ENCODE measurements around the gene MTERF2.
A peak's percentile ranks its signal among the peaks of the same experiment; 100 is the strongest.
"Not testable (repeated sequence)": the region's sequence is repeated elsewhere in the genome, so short reads cannot be mapped to it uniquely, and the experiment has no call there.

Gene MTERF2
- total RNA-seq, result 1.2 to 6.1 (median 3.6) reads per million in 18 experiments

- peak; percentile 88 to 92 for DNase-seq
These were observed at the start of gene MTERF2 for GRCh38 chr12:106986625-106987389. Gene MTERF2, minus strand, starts transcription at chr12:106987146. Its CDS starts 8,432 bp downstream, at chr12:106978714.

- peak; percentile 10 to 24 for DNase-seq
These were observed 48.8 kb upstream of the MTERF2 start for GRCh38 chr12:107035733-107036132.

GRCh38 chr12:107033758-107034739 lies 47.1 kb upstream of the MTERF2 start:
- DNase-seq, result no peak

GRCh38 chr12:107032266-107032665 lies 45.3 kb upstream of the MTERF2 start:
- no peak for DNase-seq

GRCh38 chr12:107031061-107031460 lies 44.1 kb upstream of the MTERF2 start:
- DNase-seq, result no peak

- DNase-seq, result no peak
These were observed 42.1 kb upstream of the MTERF2 start for GRCh38 chr12:107029081-107029480.

GRCh38 chr12:107027636-107028053 lies 40.7 kb upstream of the MTERF2 start:
- DNase-seq, result peak; percentile 24 to 31

GRCh38 chr12:107026806-107027635 lies 40.1 kb upstream of the MTERF2 start:
- no peak for DNase-seq

- not testable (repeated sequence) for DNase-seq
These were observed 39.4 kb upstream of the MTERF2 start for GRCh38 chr12:107026356-107026755.

GRCh38 chr12:107025671-107026070 lies 38.7 kb upstream of the MTERF2 start:
- DNase-seq, result no peak

GRCh38 chr12:107019546-107019945 lies 32.6 kb upstream of the MTERF2 start:
- DNase-seq, result no peak

- DNase-seq, result no peak
These were observed 30.1 kb upstream of the MTERF2 start for GRCh38 chr12:107017042-107017441.

GRCh38 chr12:107014055-107014454 lies 27.1 kb upstream of the MTERF2 start:
- DNase-seq, result no peak

- no peak for DNase-seq
These were observed 25.9 kb upstream of the MTERF2 start for GRCh38 chr12:107012736-107013425.

GRCh38 chr12:107011519-107011918 lies 24.6 kb upstream of the MTERF2 start:
- no peak for DNase-seq

GRCh38 chr12:107007411-107007810 lies 20.5 kb upstream of the MTERF2 start:
- DNase-seq, result peak; percentile 46 to 51

- DNase-seq, result peak; percentile 16 to 19
These were observed 15.7 kb upstream of the MTERF2 start for GRCh38 chr12:107002665-107003064.

- no peak for DNase-seq
These were observed 12.5 kb upstream of the MTERF2 start for GRCh38 chr12:106999446-106999845.

GRCh38 chr12:106997916-106998315 lies 11.0 kb upstream of the MTERF2 start:
- DNase-seq, result no peak

GRCh38 chr12:106996102-106996501 lies 9.2 kb upstream of the MTERF2 start:
- DNase-seq, result not testable (repeated sequence)

GRCh38 chr12:106994579-106995220 lies 7.8 kb upstream of the MTERF2 start:
- no peak for DNase-seq

All from inflammatory macrophage (primary cell).